ENCODE results near the gene CYP4A22. TPM values are rescaled to one million over a fixed set of nuclear protein-coding genes. Genes with fewer than 3 reads are reported as not detected.

CYP4A22 gene
- total RNA-seq, 1 donor from 2014 or later, result not detected

GRCh38 chr1:47190509-47190855, 53.2 kb downstream of the CYP4A22 start:
- H3K27ac Mint-ChIP-seq, result peak overlapping the region; percentile 38

GRCh38 chr1:47190857-47191256, 53.6 kb downstream of the CYP4A22 start:
- no peak overlapping the region for H3K9ac ChIP-seq
- Mint-ChIP-seq H3K4me3 (no peak overlapping the region), H3K27ac (no peak overlapping the region), H3K27me3 (ENCODE audit: insufficient read depth, low read depth) (peaks cover 7% of the 10 kb centered on the region), H3K4me1 (peaks cover 9% of the 10 kb centered on the region), H3K9me3 (no peaks in the 10 kb centered on the region), H3K36me3 (no peaks in the 10 kb centered on the region)
- DNase-seq (ENCODE audit: low spot score), result no peak
- peaks cover 20% of the 10 kb centered on the region for H3K27me3 ChIP-seq
- no peak overlapping the region for H3K4me2 ChIP-seq
- TF ChIP-seq EZH2 (IDR thresholded peaks at IDR 0.05), result no peak
- TF ChIP-seq EZH2phosphoT487 (IDR thresholded peaks at IDR 0.05), result no peak
- TF ChIP-seq CTCF (IDR thresholded peaks at IDR 0.05), result no peak
- no peaks in the 10 kb centered on the region for H3K79me2 ChIP-seq (ENCODE audit: low read depth)
- peaks cover 3% of the 10 kb centered on the region for H3K4me1 ChIP-seq
- no peak overlapping the region for H3K4me3 ChIP-seq
- H3K36me3 ChIP-seq, result no peaks in the 10 kb centered on the region
- H3K9me3 ChIP-seq (ENCODE audit: low read depth), result no peaks in the 10 kb centered on the region
- no peak overlapping the region for H2AFZ ChIP-seq (replicated peaks)
- no peak overlapping the region for H3K27ac ChIP-seq
- H4K20me1 ChIP-seq (ENCODE audit: low read depth), result no peaks in the 10 kb centered on the region
- no peaks in the 10 kb centered on the region for H3F3A ChIP-seq (ENCODE audit: low read depth)

More at GRCh38 chr1:47190509-47190855, 53.2 kb downstream of the CYP4A22 start:
- H4K20me1 ChIP-seq (ENCODE audit: low read depth), result no peaks in the 10 kb centered on the region
- no peak for DNase-seq (ENCODE audit: low spot score)
- no peak overlapping the region for H3K4me3 Mint-ChIP-seq
- peak overlapping the region; percentile 1 for H2AFZ ChIP-seq (replicated peaks)
- peaks cover 9% of the 10 kb centered on the region for H3K4me1 Mint-ChIP-seq
- H3K4me3 ChIP-seq, result no peak overlapping the region
- no peak overlapping the region for H3K4me2 ChIP-seq
- H3K9me3 ChIP-seq (ENCODE audit: low read depth), result no peaks in the 10 kb centered on the region
- TF ChIP-seq EZH2phosphoT487 (IDR thresholded peaks at IDR 0.05) (no peak), CTCF (IDR thresholded peaks at IDR 0.05) (no peak)
- H3K27ac ChIP-seq, result no peak overlapping the region
- no peak overlapping the region for H3K9ac ChIP-seq
- peaks cover 3% of the 10 kb centered on the region for H3K4me1 ChIP-seq
- no peaks in the 10 kb centered on the region for H3F3A ChIP-seq (ENCODE audit: low read depth)
- H3K36me3 ChIP-seq, result no peaks in the 10 kb centered on the region
- peaks cover 20% of the 10 kb centered on the region for H3K27me3 ChIP-seq
- H3K9me3 Mint-ChIP-seq, result peaks cover 2% of the 10 kb centered on the region
- peaks cover 9% of the 10 kb centered on the region for H3K27me3 Mint-ChIP-seq (ENCODE audit: insufficient read depth, low read depth)
- no peaks in the 10 kb centered on the region for H3K36me3 Mint-ChIP-seq
- no peaks in the 10 kb centered on the region for H3K79me2 ChIP-seq (ENCODE audit: low read depth)

GRCh38 chr1:47191940-47192457, 54.8 kb downstream of the CYP4A22 start:
- no peak overlapping the region for H3K9ac ChIP-seq
- TF ChIP-seq EZH2 (IDR thresholded peaks at IDR 0.05) (no peak), EZH2phosphoT487 (IDR thresholded peaks at IDR 0.05) (no peak), CTCF (IDR thresholded peaks at IDR 0.05) (no peak)
- H3K9me3 ChIP-seq (ENCODE audit: low read depth), result no peaks in the 10 kb centered on the region
- peaks cover 3% of the 10 kb centered on the region for H3K4me1 ChIP-seq
- Mint-ChIP-seq H3K4me3 (no peak overlapping the region), H3K27me3 (ENCODE audit: insufficient read depth, low read depth) (peaks cover 7% of the 10 kb centered on the region), H3K36me3 (no peaks in the 10 kb centered on the region), H3K4me1 (peaks cover 9% of the 10 kb centered on the region), H3K27ac (peak overlapping the region; percentile 30), H3K9me3 (no peaks in the 10 kb centered on the region)
- peaks cover 20% of the 10 kb centered on the region for H3K27me3 ChIP-seq
- no peaks in the 10 kb centered on the region for H3F3A ChIP-seq (ENCODE audit: low read depth)
- no peak overlapping the region for H3K4me2 ChIP-seq
- no peaks in the 10 kb centered on the region for H3K36me3 ChIP-seq
- no peaks in the 10 kb centered on the region for H3K79me2 ChIP-seq (ENCODE audit: low read depth)
- no peak overlapping the region for H3K4me3 ChIP-seq
- H4K20me1 ChIP-seq (ENCODE audit: low read depth), result no peaks in the 10 kb centered on the region
- no peak for DNase-seq (ENCODE audit: low spot score)
- no peak overlapping the region for H2AFZ ChIP-seq (replicated peaks)
- H3K27ac ChIP-seq, result no peak overlapping the region
